Heart left ventricle (tissue), 13 donors: ENCODE measurements around the gene BICD1.

Experiments
- CTCF ChIP-seq, 12 donors: fragments of 200-600 bp; sonication (generic) in 4 of 12; IDR thresholded peaks; one replicate each; pipeline versions ENCODE4 v1.5.0 to v1.8.0; 2018 to 2022; ENCODE audit warnings: antibody characterized with exemption in 12 of 12, mild to moderate bottlenecking in 5 of 12
- POLR2A ChIP-seq, 2 donors: fragments of 450-650 bp; IDR thresholded peaks; one replicate each; pipeline ENCODE4 v1.6.1; 2017; ENCODE audit warnings: antibody characterized with exemption in 2 of 2, mild to moderate bottlenecking in 2 of 2, moderate library complexity in 2 of 2
- donor health status: ischemic (EF 13 %, LVEDD 7.1; RV severe dilation, severe dysfunction).
- donor health status: DM: no; HTN: yes; CAD: no.
- donor health status: DM: no; HTN: no; CAD: no.
- donor health status: ischemic (EF 25% LVEDD 6.9; RV normal size, moderate dysfunction).
- donor health status: ischemic (EF 25% LVEDD 5.7; RV mildly dilated, moderate dysfunction).
- donor health status: ischemic (EF 35%, LVEDD 5.7; RV mildly dilated, moderate dysfunction).
- donor health status: nonischemic (EF 11% LVEDD 7.7; RV severe dilation, severe dysfunction).
- donor health status: DM: yes; HTN: yes; CAD: no.
- donor health status: PGD.
- donor health status: ischemic (EF 29% LVEDD 5.4; RV normal size, mild dysfunction).
- donor health status: nonischemic (EF 23%, LVEDD 6.1; RV moderate dilation, normal function).

- no peak for TF ChIP-seq CTCF (IDR thresholded peaks at IDR 0.05)
- no peak for TF ChIP-seq POLR2A (IDR thresholded peaks at IDR 0.05)
Measured at GRCh38 chr12:32303174-32303549, 196.5 kb downstream of the BICD1 start.
